HG03060 (cell line): Measurements from ENCODE around the gene TBX4.

Source experiments
- ATAC-seq: cut with Tn5 transposase; IDR thresholded peaks from one replicate; pipeline ENCODE4 v1.9.1; 2021; ENCODE audit warnings: low read depth, moderate number of reproducible peaks; ENCODE audit not compliant: unreplicated experiment

The TBX4 gene

GRCh38 chr17:61412860-61413660 is 39.2 kb upstream of the TBX4 start:
- no peak for ATAC-seq

GRCh38 chr17:61413661-61414126 is 38.5 kb upstream of the TBX4 start:
- ATAC-seq, result no peak

- ATAC-seq, result no peak
Measured at GRCh38 chr17:61414141-61414935, 37.9 kb upstream of the TBX4 start.

GRCh38 chr17:61414936-61415251 is 37.3 kb upstream of the TBX4 start:
- ATAC-seq, result no peak

- no peak for ATAC-seq
Measured at GRCh38 chr17:61415374-61416210, 36.6 kb upstream of the TBX4 start.

GRCh38 chr17:61416211-61416539 is 36.0 kb upstream of the TBX4 start:
- ATAC-seq, result no peak

GRCh38 chr17:61416540-61417363 is 35.5 kb upstream of the TBX4 start:
- no peak for ATAC-seq

GRCh38 chr17:61418449-61418848 is 33.8 kb upstream of the TBX4 start:
- no peak for ATAC-seq

- no peak for ATAC-seq
Measured at GRCh38 chr17:61419496-61420046, 32.7 kb upstream of the TBX4 start.

- no peak for ATAC-seq
Measured at GRCh38 chr17:61420052-61420451, 32.2 kb upstream of the TBX4 start.

GRCh38 chr17:61420745-61421398 is 31.4 kb upstream of the TBX4 start:
- ATAC-seq, result no peak

- no peak for ATAC-seq
Measured at GRCh38 chr17:61421460-61421859, 30.8 kb upstream of the TBX4 start.

GRCh38 chr17:61422116-61422799 is 30.0 kb upstream of the TBX4 start:
- no peak for ATAC-seq

GRCh38 chr17:61422869-61423268 is 29.4 kb upstream of the TBX4 start:
- no peak for ATAC-seq

GRCh38 chr17:61423967-61424649 is 28.1 kb upstream of the TBX4 start:
- no peak for ATAC-seq

- ATAC-seq, result no peak
Measured at GRCh38 chr17:61425682-61426481, 26.3 kb upstream of the TBX4 start.

GRCh38 chr17:61426482-61427304 is 25.5 kb upstream of the TBX4 start:
- no peak for ATAC-seq
